Peyer's patch (tissue), 4 donors: ENCODE results near the gene MAPK1IP1L.

Source experiments
- CTCF ChIP-seq, 6 experiments: fragments of 450-650 bp in 4 of 6; fragments of 200-600 bp in 2 of 6; sonication (generic) in 1 of 6; IDR thresholded peaks; one replicate each; pipeline ENCODE4 v1.5.1; 2017 to 2019; ENCODE audit warnings: antibody characterized with exemption in 6 of 6, mild to moderate bottlenecking in 3 of 6, moderate library complexity in 1 of 6
- POLR2A ChIP-seq, 2 donors: fragments of 450-650 bp; IDR thresholded peaks; one replicate each; pipeline ENCODE4 v1.5.1; 2017; ENCODE audit warnings: antibody characterized with exemption in 2 of 2, mild to moderate bottlenecking in 2 of 2, moderate library complexity in 2 of 2

- no peak for TF ChIP-seq POLR2A (IDR thresholded peaks at IDR 0.05)
- no peak for TF ChIP-seq CTCF (IDR thresholded peaks at IDR 0.05)
Observed at GRCh38 chr14:55094292-55095157, 43.1 kb downstream of the MAPK1IP1L start.
